ENCODE results near the gene TMEM91. TPM values are rescaled to one million over a fixed set of nuclear protein-coding genes. Genes with fewer than 3 reads are reported as not detected.

The TMEM91 gene
- total RNA-seq, 4 donors from 2014 or later: 7.1 to 28.1 (median 10.9) TPM

GRCh38 chr19:41353466-41354342 lies 22.6 kb upstream of the TMEM91 start, which contains the start of gene TGFB1:
TSS of gene TGFB1 (minus strand) at chr19:41353922. CDS start at chr19:41353044, 878 bp downstream.
- peak; percentile 89 for DNase-seq
- H3K36me3 ChIP-seq: no peaks in the 10 kb centered on the region
- TF ChIP-seq POLR2A (IDR thresholded peaks at IDR 0.05): peak in 1 of 2 donors; percentile 66
- TF ChIP-seq CTCF (IDR thresholded peaks at IDR 0.05): peak; percentile 89 to 95 (median 92)
- peak within 1 kb of the TSS; percentile 65 to 70 for H3K4me3 ChIP-seq
- H3K9me3 ChIP-seq: no peaks in the 10 kb centered on the region
- H3K27ac ChIP-seq: peak within 1 kb of the TSS; percentile 90 to 96
- H3K27me3 ChIP-seq: no peaks in the 10 kb centered on the region
- peaks cover 0 to 6% of the 10 kb centered on the region in 2 donors for H3K4me1 ChIP-seq
- intact Hi-C loops (cut with DNase I; ENCODE audit: low total_unique reads): no loop called here

- Histone ChIP-seq H3K36me3 (no peaks in the 10 kb centered on the region), H3K27me3 (no peaks in the 10 kb centered on the region), H3K9me3 (no peaks in the 10 kb centered on the region), H3K4me1 (peaks cover 0 to 6% of the 10 kb centered on the region in 2 donors), H3K27ac (peak overlapping the region; percentile 90 to 96), H3K4me3 (peak overlapping the region; percentile 65 to 70)
- peak in 1 of 2 donors; percentile 28 for DNase-seq
- no peak for TF ChIP-seq CTCF (IDR thresholded peaks at IDR 0.05)
- TF ChIP-seq POLR2A (IDR thresholded peaks at IDR 0.05): no peak
- intact Hi-C loops (cut with DNase I; ENCODE audit: low total_unique reads): no loop called here
These were observed 21.9 kb upstream of the TMEM91 start for GRCh38 chr19:41354343-41354953.

GRCh38 chr19:41355035-41355434 lies 21.3 kb upstream of the TMEM91 start:
- H3K27ac ChIP-seq: peak overlapping the region in 1 of 2 donors; percentile 96
- peaks cover 0 to 6% of the 10 kb centered on the region in 2 donors for H3K4me1 ChIP-seq
- H3K4me3 ChIP-seq: no peak overlapping the region
- no peak for TF ChIP-seq CTCF (IDR thresholded peaks at IDR 0.05)
- no peak for TF ChIP-seq POLR2A (IDR thresholded peaks at IDR 0.05)
- no peaks in the 10 kb centered on the region for H3K36me3 ChIP-seq
- no peaks in the 10 kb centered on the region for H3K9me3 ChIP-seq
- intact Hi-C loops (cut with DNase I; ENCODE audit: low total_unique reads): no loop called here
- DNase-seq: no peak
- no peaks in the 10 kb centered on the region for H3K27me3 ChIP-seq

- Histone ChIP-seq H3K27ac (peak overlapping the region in 1 of 2 donors; percentile 46), H3K4me1 (peaks cover 0 to 6% of the 10 kb centered on the region in 2 donors), H3K4me3 (no peak overlapping the region), H3K9me3 (no peaks in the 10 kb centered on the region), H3K27me3 (no peaks in the 10 kb centered on the region), H3K36me3 (no peaks in the 10 kb centered on the region)
- no peak for DNase-seq
- TF ChIP-seq CTCF (IDR thresholded peaks at IDR 0.05): no peak
- no peak for TF ChIP-seq POLR2A (IDR thresholded peaks at IDR 0.05)
- intact Hi-C loops (cut with DNase I; ENCODE audit: low total_unique reads): no loop called here
These were observed 20.5 kb upstream of the TMEM91 start for GRCh38 chr19:41355802-41356201.
